HG03280 (cell line): ENCODE data around the gene LY6G6F.

Experiments
- ATAC-seq: cut with Tn5 transposase; IDR thresholded peaks from one replicate; pipeline ENCODE4 v1.9.1; 2021; ENCODE audit warnings: mild to moderate bottlenecking, moderate library complexity; ENCODE audit not compliant: unreplicated experiment

The LY6G6F gene

GRCh38 chr6:31676322-31676903, 30.3 kb upstream of the LY6G6F start:
- no peak for ATAC-seq

GRCh38 chr6:31676904-31677303, 29.8 kb upstream of the LY6G6F start:
- ATAC-seq, result no peak

GRCh38 chr6:31677955-31678354, 28.7 kb upstream of the LY6G6F start:
- ATAC-seq, result no peak

GRCh38 chr6:31680226-31681134, 26.2 kb upstream of the LY6G6F start, which contains the start of gene LY6G5C:
Gene LY6G5C (minus strand): TSS chr6:31681067. CDS start chr6:31680373, 694 bp downstream.
- ATAC-seq, result no peak

- ATAC-seq, result no peak
These were observed 25.5 kb upstream of the LY6G6F start for GRCh38 chr6:31681135-31681671.

- ATAC-seq, result no peak
These were observed 23.1 kb upstream of the LY6G6F start for GRCh38 chr6:31683591-31683990.

GRCh38 chr6:31686483-31686882, 20.2 kb upstream of the LY6G6F start:
- ATAC-seq, result no peak

- no peak for ATAC-seq
These were observed 19.3 kb upstream of the LY6G6F start for GRCh38 chr6:31687321-31687720.

GRCh38 chr6:31687860-31688693, 18.6 kb upstream of the LY6G6F start:
- ATAC-seq, result no peak

- ATAC-seq, result no peak
These were observed 17.2 kb upstream of the LY6G6F start for GRCh38 chr6:31689249-31690110.

GRCh38 chr6:31690231-31691077, 16.2 kb upstream of the LY6G6F start:
- no peak for ATAC-seq

GRCh38 chr6:31691078-31691463, 15.6 kb upstream of the LY6G6F start:
- ATAC-seq, result no peak

- ATAC-seq, result no peak
These were observed 15.0 kb upstream of the LY6G6F start for GRCh38 chr6:31691564-31692108.

- no peak for ATAC-seq
These were observed 14.3 kb upstream of the LY6G6F start for GRCh38 chr6:31692353-31692752.

GRCh38 chr6:31692886-31693285, 13.8 kb upstream of the LY6G6F start:
- no peak for ATAC-seq

- no peak for ATAC-seq
These were observed 13.1 kb upstream of the LY6G6F start for GRCh38 chr6:31693535-31693934.

GRCh38 chr6:31697555-31697954, 9.1 kb upstream of the LY6G6F start:
- no peak for ATAC-seq

GRCh38 chr6:31700740-31701401, 5.8 kb upstream of the LY6G6F start:
- no peak for ATAC-seq
